DOHH2 (cell line): ENCODE data around the gene SCRN2.

Experiments
- H3F3A ChIP-seq: fragments of 200-600 bp; sonication (generic), shearing (Covaris generic); 2 replicates; pipeline ENCODE4 v1.6.0; 2016; ENCODE audit warnings: antibody characterized with exemption, mild to moderate bottlenecking; ENCODE audit not compliant: control insufficient read depth, insufficient read depth
- H3K27ac ChIP-seq: fragments of 200-600 bp; sonication (generic); 2 replicates; pipeline ENCODE4 v1.5.1; 2014; ENCODE audit warnings: low read depth, mild to moderate bottlenecking, low read length, moderate library complexity
- H3K27me3 ChIP-seq: fragments of 200-600 bp; sonication (generic); 2 replicates; pipeline ENCODE4 v1.6.1; 2014; ENCODE audit warnings: mild to moderate bottlenecking, low read length, mixed read lengths; ENCODE audit not compliant: control insufficient read depth
- H3K36me3 ChIP-seq: fragments of 200-600 bp; sonication (generic); 2 replicates; pipeline ENCODE4 v1.6.1; 2014; ENCODE audit warnings: mild to moderate bottlenecking, low read length, moderate library complexity, mixed read lengths; ENCODE audit not compliant: control insufficient read depth
- H3K4me1 ChIP-seq: fragments of 200-600 bp; sonication (generic); 2 replicates; pipeline ENCODE4 v1.6.1; 2014; ENCODE audit warnings: mild to moderate bottlenecking, low read length, mixed read lengths; ENCODE audit not compliant: control insufficient read depth
- H3K4me2 ChIP-seq: fragments of 200-600 bp; sonication (generic); 2 replicates; pipeline ENCODE4 v1.6.0; 2014; ENCODE audit warnings: mild to moderate bottlenecking, low read length, moderate library complexity
- H3K4me3 ChIP-seq: fragments of 200-600 bp; sonication (generic); 2 replicates; pipeline ENCODE4 v1.5.1; 2014; ENCODE audit warnings: mild to moderate bottlenecking, low read length, mixed read lengths
- H3K79me2 ChIP-seq: fragments of 200-600 bp; sonication (generic); 2 replicates; pipeline ENCODE4 v1.6.1; 2014; ENCODE audit warnings: mild to moderate bottlenecking, low read length, mixed read lengths; ENCODE audit not compliant: control insufficient read depth
- H3K9me2 ChIP-seq: fragments of 200-600 bp; sonication (generic); replicated peaks from 2 replicates; pipeline ENCODE4 v1.6.1; 2014; ENCODE audit warnings: mild to moderate bottlenecking, low read length, mixed read lengths; ENCODE audit not compliant: control insufficient read depth
- H3K9me3 ChIP-seq: fragments of 200-600 bp; sonication (generic); 2 replicates; pipeline ENCODE4 v1.6.1; 2014; ENCODE audit warnings: antibody characterized with exemption, low read length, mixed read lengths; ENCODE audit not compliant: control insufficient read depth, insufficient read depth
- H4K20me1 ChIP-seq: fragments of 200-600 bp; sonication (generic); 2 replicates; pipeline ENCODE4 v1.6.0; 2014; ENCODE audit warnings: low read depth, mild to moderate bottlenecking, antibody characterized with exemption, low read length, moderate library complexity; ENCODE audit not compliant: control insufficient read depth, insufficient read depth
- EZH2phosphoT487 ChIP-seq: fragments of 200-600 bp; sonication (generic); IDR thresholded peaks from 2 replicates; pipeline ENCODE4 v1.6.1; 2017; ENCODE audit warnings: borderline replicate concordance, mild to moderate bottlenecking, antibody characterized with exemption, low read length, moderate library complexity, mixed read lengths
- TF ChIP-seq, protein P1 (sequence below): fragments of 200-600 bp; sonication (generic); IDR thresholded peaks from one replicate; pipeline ENCODE4 v1.5.1; 2014; ENCODE audit warnings: antibody characterized with exemption, mild to moderate bottlenecking, low read depth, low read length; ENCODE audit not compliant: poor library complexity, severe bottlenecking

The SCRN2 gene

DNA sequence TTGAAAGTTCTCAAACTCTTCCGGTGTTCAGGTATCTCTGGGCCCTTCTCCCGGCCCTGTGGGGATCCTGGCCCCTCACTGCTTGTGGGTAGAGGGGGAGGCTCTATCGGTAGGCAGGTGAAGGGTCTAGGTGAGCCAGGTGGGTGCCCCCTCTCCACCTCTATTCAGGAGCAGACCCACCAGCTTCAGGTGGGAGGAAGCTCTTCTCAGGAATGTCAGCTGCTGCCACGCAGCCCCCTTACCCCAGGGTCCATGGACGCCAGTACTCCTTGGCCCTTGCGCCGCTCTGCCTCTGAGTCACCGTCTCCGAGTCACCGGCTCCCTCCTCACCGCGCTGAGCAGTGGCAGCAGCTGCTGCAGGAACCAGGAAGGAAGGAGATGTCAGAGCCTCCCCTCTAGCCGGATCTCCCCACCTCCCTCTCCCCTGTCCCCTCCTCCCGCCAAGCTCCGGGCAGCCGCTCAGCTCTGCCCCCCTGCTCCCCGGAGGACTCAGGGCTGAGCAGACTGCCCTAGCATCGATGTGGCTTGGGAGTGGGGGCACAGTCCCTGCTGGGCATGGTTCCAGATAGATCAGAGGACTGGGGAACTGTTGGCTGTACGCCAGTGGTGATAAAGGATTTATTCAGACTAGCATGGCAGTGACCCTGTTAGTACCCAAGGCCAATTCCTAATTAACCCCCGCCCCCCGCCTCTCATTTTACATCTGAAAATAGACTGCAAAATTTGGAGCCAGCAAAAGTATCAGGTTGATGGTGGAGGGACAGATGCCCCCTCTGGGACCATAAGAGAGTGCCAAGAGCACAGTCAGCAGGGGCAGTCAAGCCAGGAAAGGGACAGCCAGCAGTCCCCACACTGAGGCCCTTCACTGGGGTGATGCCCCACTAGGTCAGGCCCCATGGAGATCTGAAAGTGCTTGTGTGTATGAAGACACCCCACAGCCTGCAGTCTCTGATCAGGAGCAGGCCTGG is 19.4 kb downstream of the SCRN2 start, which contains the start of gene OSBPL7:
OSBPL7 (minus strand) TSS at position 371 of the 968 bp plus-strand sequence. CDS start 1,516 bp downstream, outside the sequence.
- H3K4me1 ChIP-seq: peaks cover 15% of the 10 kb centered on the region
- no peaks in the 10 kb centered on the region for H3K9me2 ChIP-seq
- no peaks in the 10 kb centered on the region for H3K9me3 ChIP-seq
- H3K27ac ChIP-seq: no peak within 1 kb of the TSS
- H3K79me2 ChIP-seq: peaks cover 9% of the 10 kb centered on the region
- H3K4me3 ChIP-seq: peak within 1 kb of the TSS; percentile 93
- no peaks in the 10 kb centered on the region for H4K20me1 ChIP-seq
- peaks cover 29% of the 10 kb centered on the region for H3K36me3 ChIP-seq
- no peaks in the 10 kb centered on the region for H3K27me3 ChIP-seq
- no peaks in the 10 kb centered on the region for H3F3A ChIP-seq
- no peak for TF ChIP-seq EZH2phosphoT487
- TF ChIP-seq, protein P1, sequence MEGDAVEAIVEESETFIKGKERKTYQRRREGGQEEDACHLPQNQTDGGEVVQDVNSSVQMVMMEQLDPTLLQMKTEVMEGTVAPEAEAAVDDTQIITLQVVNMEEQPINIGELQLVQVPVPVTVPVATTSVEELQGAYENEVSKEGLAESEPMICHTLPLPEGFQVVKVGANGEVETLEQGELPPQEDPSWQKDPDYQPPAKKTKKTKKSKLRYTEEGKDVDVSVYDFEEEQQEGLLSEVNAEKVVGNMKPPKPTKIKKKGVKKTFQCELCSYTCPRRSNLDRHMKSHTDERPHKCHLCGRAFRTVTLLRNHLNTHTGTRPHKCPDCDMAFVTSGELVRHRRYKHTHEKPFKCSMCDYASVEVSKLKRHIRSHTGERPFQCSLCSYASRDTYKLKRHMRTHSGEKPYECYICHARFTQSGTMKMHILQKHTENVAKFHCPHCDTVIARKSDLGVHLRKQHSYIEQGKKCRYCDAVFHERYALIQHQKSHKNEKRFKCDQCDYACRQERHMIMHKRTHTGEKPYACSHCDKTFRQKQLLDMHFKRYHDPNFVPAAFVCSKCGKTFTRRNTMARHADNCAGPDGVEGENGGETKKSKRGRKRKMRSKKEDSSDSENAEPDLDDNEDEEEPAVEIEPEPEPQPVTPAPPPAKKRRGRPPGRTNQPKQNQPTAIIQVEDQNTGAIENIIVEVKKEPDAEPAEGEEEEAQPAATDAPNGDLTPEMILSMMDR: peak; percentile 70
- peak within 1 kb of the TSS; percentile 84 for H3K4me2 ChIP-seq

DNA sequence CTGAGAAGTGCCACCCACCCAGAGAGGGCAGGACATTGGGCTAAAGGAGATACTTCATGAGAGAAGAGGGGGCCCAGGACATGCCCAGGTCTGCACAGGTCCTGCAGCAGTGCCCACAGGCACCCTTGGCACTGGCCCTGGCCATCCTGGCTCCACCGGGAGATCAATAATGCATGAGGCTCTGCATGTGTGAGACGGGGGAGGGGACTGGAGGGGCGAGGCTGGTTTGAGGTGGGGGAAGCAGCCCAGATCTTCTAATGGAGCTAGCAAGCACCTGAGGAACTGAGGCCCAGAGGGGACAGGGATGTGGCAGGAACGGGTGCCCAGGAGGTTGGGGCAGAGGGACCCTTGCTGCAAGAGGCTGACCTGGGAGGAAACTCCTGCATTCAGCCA is 20.0 kb downstream of the SCRN2 start:
- Histone ChIP-seq H3K4me3 (peak overlapping the region; percentile 93), H3K9me3 (no peaks in the 10 kb centered on the region), H4K20me1 (no peaks in the 10 kb centered on the region), H3K4me1 (peaks cover 15% of the 10 kb centered on the region), H3K27me3 (no peaks in the 10 kb centered on the region), H3F3A (no peaks in the 10 kb centered on the region), H3K27ac (no peak overlapping the region), H3K4me2 (peak overlapping the region; percentile 84), H3K79me2 (peaks cover 9% of the 10 kb centered on the region), H3K9me2 (no peaks in the 10 kb centered on the region), H3K36me3 (peaks cover 25% of the 10 kb centered on the region)
- no peak for TF ChIP-seq EZH2phosphoT487
- TF ChIP-seq, protein P1: no peak

DNA sequence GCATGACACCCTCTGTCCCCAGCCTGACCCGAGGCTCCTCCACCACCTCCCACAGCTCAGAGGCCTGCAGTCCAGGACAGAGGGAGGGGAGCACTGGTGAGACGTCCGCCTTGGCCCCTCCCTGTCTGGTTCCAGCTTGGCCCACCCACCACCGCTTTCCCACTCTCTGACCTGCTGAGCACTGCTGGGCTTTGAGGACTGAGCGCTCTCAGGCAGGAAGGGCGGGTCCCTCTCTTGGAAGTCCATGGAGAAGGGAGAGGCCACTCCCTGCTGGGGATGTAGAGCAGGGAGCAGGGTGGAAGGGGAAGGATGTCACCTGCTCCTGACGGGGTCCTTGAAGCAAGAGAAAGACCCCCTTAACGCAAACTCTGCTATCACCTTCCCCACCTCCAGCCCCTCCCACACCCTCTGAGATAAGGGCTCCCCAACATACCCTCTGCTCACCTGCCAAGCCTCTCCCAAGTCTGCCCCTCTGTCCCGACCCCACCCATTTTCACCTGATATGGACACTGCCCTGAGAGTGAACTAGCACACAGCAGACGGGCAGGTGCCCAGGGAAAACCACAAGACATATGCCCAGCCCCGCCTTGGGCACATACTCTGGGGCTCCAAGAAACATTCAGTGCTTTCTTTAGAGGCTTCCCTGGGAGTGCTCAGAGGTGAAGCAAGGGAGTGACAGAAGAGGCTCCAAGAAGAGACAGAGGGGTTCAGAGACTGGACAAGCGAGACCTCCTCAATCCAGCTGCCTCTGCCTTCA is 20.9 kb downstream of the SCRN2 start:
- H3K4me2 ChIP-seq: peak overlapping the region; percentile 84
- no peaks in the 10 kb centered on the region for H4K20me1 ChIP-seq
- no peaks in the 10 kb centered on the region for H3F3A ChIP-seq
- H3K4me3 ChIP-seq: peak overlapping the region; percentile 93; the same call in 1 of the 2 replicates
- no peaks in the 10 kb centered on the region for H3K9me2 ChIP-seq
- H3K27me3 ChIP-seq: no peaks in the 10 kb centered on the region
- peaks cover 9% of the 10 kb centered on the region for H3K79me2 ChIP-seq
- peaks cover 15% of the 10 kb centered on the region for H3K4me1 ChIP-seq
- H3K36me3 ChIP-seq: peaks cover 23% of the 10 kb centered on the region
- H3K27ac ChIP-seq: no peak overlapping the region
- H3K9me3 ChIP-seq: no peaks in the 10 kb centered on the region
- TF ChIP-seq, protein P1: no peak
- TF ChIP-seq EZH2phosphoT487: no peak
